IMR-90 (cell line): Measurements from ENCODE around the gene AIF1. TPM values are rescaled to one million over a fixed set of nuclear protein-coding genes. Genes with fewer than 3 reads are reported as not detected.

Source experiments
- ATAC-seq: fragments of 200-7000 bp; cut with Tn5 transposase; 2 replicates; pipeline ENCODE4 v1.9.1; 2020; ENCODE audit warnings: low read depth, mild to moderate bottlenecking, moderate library complexity
- BruUV-seq: library from RNA; stranded (reverse); fragments of 400-500 nt; replicated peaks from 2 replicates; lab custom pipeline; 2021; lab: Mats Ljungman, UMichigan
- CTCF ChIA-PET: fragments of 300-600 bp; formaldehyde crosslinking; extraction: SDS; loops from one replicate; lab custom pipeline; 2021; ENCODE audit warnings: antibody characterized with exemption; lab: Yijun Ruan, JAX
- POLR2A ChIA-PET: fragments of 300-600 bp; sonication (Branson Sonifier 250); formaldehyde crosslinking; loops from one replicate; lab custom pipeline; 2022; ENCODE audit warnings: antibody characterized with exemption; ENCODE audit not compliant: unreplicated experiment; lab: Charles Lee
- DNase-seq: peaks from one replicate; pipeline ENCODE4 v3.0.0; 2013
- H2AFZ ChIP-seq: replicated peaks from 2 replicates; pipeline ENCODE3; 2013; ENCODE audit warnings: low read length, mild to moderate bottlenecking; ENCODE audit not compliant: poor library complexity
- H2AK5ac ChIP-seq: 2 replicates; pipeline ENCODE4 v1.6.1; 2013; ENCODE audit warnings: low read depth, low read length, inconsistent platforms
- H2AK9ac ChIP-seq: replicated peaks from 2 replicates; pipeline ENCODE3; 2013; ENCODE audit warnings: mild to moderate bottlenecking, low read depth, low read length, moderate library complexity; ENCODE audit not compliant: poor library complexity
- H2BK120ac ChIP-seq: 2 replicates; pipeline ENCODE4 v1.6.1; 2013; ENCODE audit warnings: low read depth, low read length, inconsistent platforms
- H2BK15ac ChIP-seq: 3 replicates; pipeline ENCODE4 v1.6.1; 2013; ENCODE audit warnings: low read depth, low read length, inconsistent platforms
- H2BK20ac ChIP-seq: 2 replicates; pipeline ENCODE4 v1.6.1; 2013; ENCODE audit warnings: low read depth, mild to moderate bottlenecking, inconsistent platforms, low read length, moderate library complexity
- H2BK5ac ChIP-seq: 2 replicates; pipeline ENCODE4 v1.6.1; 2013; ENCODE audit warnings: mild to moderate bottlenecking, low read depth, low read length, inconsistent platforms; ENCODE audit not compliant: poor library complexity, severe bottlenecking
- H3K14ac ChIP-seq: replicated peaks from 2 replicates; pipeline ENCODE4 v1.6.1; 2013; ENCODE audit warnings: low read depth, low read length, inconsistent platforms
- H3K18ac ChIP-seq: 2 replicates; pipeline ENCODE4 v1.6.1; 2013; ENCODE audit warnings: low read depth, low read length, control low read depth
- H3K23ac ChIP-seq: 2 replicates; pipeline ENCODE4 v1.6.1; 2013; ENCODE audit warnings: low read depth, low read length, inconsistent platforms
- H3K27ac ChIP-seq: 2 replicates; pipeline ENCODE4 v1.5.1; 2013; ENCODE audit warnings: mild to moderate bottlenecking, control low read depth, low read length; ENCODE audit not compliant: insufficient read depth
- H3K27me3 ChIP-seq: 2 replicates; pipeline ENCODE4 v1.6.1; 2013; ENCODE audit warnings: low read length; ENCODE audit not compliant: control insufficient read depth, insufficient read depth
- H3K36me3 ChIP-seq: 2 replicates; pipeline ENCODE4 v1.6.1; 2013; ENCODE audit warnings: low read length, mixed read lengths; ENCODE audit not compliant: control insufficient read depth, insufficient read depth
- H3K4ac ChIP-seq: 2 replicates; pipeline ENCODE4 v1.6.1; 2013; ENCODE audit warnings: low read depth, low read length, inconsistent platforms
- H3K4me1 ChIP-seq: 2 replicates; pipeline ENCODE4 v1.6.1; 2013; ENCODE audit warnings: low read length, mixed read lengths; ENCODE audit not compliant: control insufficient read depth, insufficient read depth
- H3K4me2 ChIP-seq: 2 replicates; pipeline ENCODE4 v1.6.1; 2013; ENCODE audit warnings: low read depth, mild to moderate bottlenecking, control low read depth, low read length, moderate library complexity
- H3K4me3 ChIP-seq: 2 replicates; pipeline ENCODE4 v1.5.1; 2013; ENCODE audit warnings: low read depth, mild to moderate bottlenecking, control low read depth, low read length, moderate library complexity; ENCODE audit not compliant: insufficient read depth
- H3K56ac ChIP-seq: 2 replicates; pipeline ENCODE4 v1.6.1; 2013; ENCODE audit warnings: low read length, inconsistent platforms; ENCODE audit not compliant: insufficient read depth; ENCODE audit errors: extremely low read depth
- H3K79me1 ChIP-seq, 2 experiments: 2 replicates each; pipeline ENCODE4 v1.6.1; 2013; ENCODE audit warnings: low read length in 2 of 2, inconsistent platforms in 1 of 2, low read depth in 1 of 2
- H3K9ac ChIP-seq: 2 replicates; pipeline ENCODE4 v1.6.1; 2013; ENCODE audit warnings: low read depth, low read length, control low read depth
- H3K9me1 ChIP-seq: 2 replicates; pipeline ENCODE4 v1.6.1; 2013; ENCODE audit warnings: low read length, inconsistent platforms; ENCODE audit not compliant: insufficient read depth
- H3K9me3 ChIP-seq: 2 replicates; pipeline ENCODE4 v1.6.1; 2013; ENCODE audit warnings: low read length; ENCODE audit not compliant: control insufficient read depth, insufficient read depth
- H4K20me1 ChIP-seq: 2 replicates; pipeline ENCODE4 v1.6.1; 2013; ENCODE audit warnings: low read length, inconsistent platforms; ENCODE audit not compliant: insufficient read depth
- H4K5ac ChIP-seq: 2 replicates; pipeline ENCODE4 v1.6.1; 2013; ENCODE audit warnings: mild to moderate bottlenecking, low read depth, low read length, control low read depth
- H4K8ac ChIP-seq, 2 experiments: 2 replicates each; pipeline ENCODE4 v1.6.1; 2013; ENCODE audit warnings: low read depth in 2 of 2, low read length in 2 of 2, control low read depth in 1 of 2, inconsistent platforms in 1 of 2
- H4K91ac ChIP-seq: 2 replicates; pipeline ENCODE4 v1.6.1; 2013; ENCODE audit warnings: low read depth, low read length, inconsistent platforms; ENCODE audit not compliant: insufficient read depth
- FOS ChIP-seq: fragments of 150-350 bp; IDR thresholded peaks from 2 replicates; pipeline ENCODE4 v1.6.1; 2016; ENCODE audit warnings: low read depth, low read length
- MXI1 ChIP-seq: IDR thresholded peaks from 2 replicates; pipeline ENCODE4 v1.6.1; 2012; ENCODE audit warnings: low read depth, mild to moderate bottlenecking, low read length, moderate library complexity, borderline replicate concordance
- NFE2L2 ChIP-seq: fragments of 150-350 bp; IDR thresholded peaks from 2 replicates; pipeline ENCODE4 v1.6.1; 2016; ENCODE audit warnings: low read depth, mild to moderate bottlenecking, low read length
- POLR2A ChIP-seq: IDR thresholded peaks from 2 replicates; pipeline ENCODE4 v1.6.1; 2012; ENCODE audit warnings: mild to moderate bottlenecking, low read depth, low read length
- RAD21 ChIP-seq: IDR thresholded peaks from 2 replicates; pipeline ENCODE4 v1.6.1; 2012; ENCODE audit warnings: low read length, improper control_type of control experiment
- WGBS, 2 experiments: methylation state at CpG; one replicate each; pipeline versions ENCODE4 v1.1.5 to v1.1.7; 2013; ENCODE audit warnings: missing lambda C conversion rate in 2 of 2; ENCODE audit not compliant: insufficient read length in 1 of 2; ENCODE audit errors: extremely low coverage in 2 of 2; 5-methylcytosine and 5-hydroxymethylcytosine counted together
- dilution Hi-C: fragments of 300-500 bp; cut with HindIII; formaldehyde crosslinking; loops from one replicate; pipeline ENCODE4 v1.14.3; 2018; ENCODE audit warnings: low sequenced_read_pairs; ENCODE audit not compliant: unreplicated experiment
- in situ Hi-C: fragments of 300-500 bp; cut with MboI; formaldehyde crosslinking; loops from 3 replicates; pipeline ENCODE4 v1.14.3; 2019; ENCODE audit warnings: low sequenced_read_pairs, inconsistent platforms, mixed read lengths
- intact Hi-C: fragments of 100-400 bp; cut with micrococcal nuclease; formaldehyde crosslinking; loops from 2 replicates; pipeline ENCODE4 v1.10.0; 2022
- polyA plus RNA-seq, 3 experiments: library from polyadenylated mRNA; depleted of rRNA; stranded (reverse); fragments of >200 nt; gene quantifications; 2 replicates each; pipeline ENCODE4 v1.2.3, GENCODE V29; 2012; ENCODE audit warnings: low replicate concordance in 1 of 3
- total RNA-seq: library from RNA; depleted of rRNA; stranded (reverse); fragments of >200 nt; gene quantifications from 2 replicates; pipeline ENCODE4 v1.2.3, GENCODE V29; 2012
- TF ChIP-seq, protein P1 (sequence below): fragments of 150-350 bp; IDR thresholded peaks from 2 replicates; pipeline ENCODE4 v1.6.1; 2017; ENCODE audit warnings: mild to moderate bottlenecking, antibody characterized with exemption, low read length, low read depth
- TF ChIP-seq, protein P2 (sequence below): fragments of 150-350 bp; IDR thresholded peaks from 2 replicates; pipeline ENCODE4 v1.6.1; 2016; ENCODE audit warnings: low read depth, mild to moderate bottlenecking, low read length, moderate library complexity, borderline replicate concordance

Gene AIF1
- total and polyA plus RNA-seq, 2 of the 4 experiments (the other 2 are of a cell fraction), result not detected

DNA sequence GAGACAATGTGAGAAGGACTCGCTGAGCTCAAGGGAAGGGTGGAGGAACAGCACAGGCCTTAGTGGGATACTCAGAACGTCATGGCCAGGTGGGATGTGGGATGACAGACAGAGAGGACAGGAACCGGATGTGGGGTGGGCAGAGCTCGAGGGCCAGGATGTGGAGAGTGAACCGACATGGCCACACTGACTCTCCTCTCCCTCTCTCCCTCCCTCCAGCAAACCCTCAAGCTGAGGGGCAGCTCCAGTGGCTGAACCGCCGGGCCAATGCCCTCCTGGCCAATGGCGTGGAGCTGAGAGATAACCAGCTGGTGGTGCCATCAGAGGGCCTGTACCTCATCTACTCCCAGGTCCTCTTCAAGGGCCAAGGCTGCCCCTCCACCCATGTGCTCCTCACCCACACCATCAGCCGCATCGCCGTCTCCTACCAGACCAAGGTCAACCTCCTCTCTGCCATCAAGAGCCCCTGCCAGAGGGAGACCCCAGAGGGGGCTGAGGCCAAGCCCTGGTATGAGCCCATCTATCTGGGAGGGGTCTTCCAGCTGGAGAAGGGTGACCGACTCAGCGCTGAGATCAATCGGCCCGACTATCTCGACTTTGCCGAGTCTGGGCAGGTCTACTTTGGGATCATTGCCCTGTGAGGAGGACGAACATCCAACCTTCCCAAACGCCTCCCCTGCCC is 38.0 kb upstream of the AIF1 start:
- POLR2A ChIA-PET, result no interaction called here

More for the DNA sequence above, 38.0 kb upstream of the AIF1 start:
- Histone ChIP-seq H4K5ac (no peak overlapping the region), H3K27ac (no peak overlapping the region), H3K9me3 (no peaks in the 10 kb centered on the region), H4K8ac (no peak overlapping the region), H2AK9ac (no peak overlapping the region), H3K4me3 (no peak overlapping the region), H3K27me3 (peaks cover 28% of the 10 kb centered on the region), H2AK5ac (no peak overlapping the region), H2BK120ac (no peak overlapping the region), H4K91ac (no peak overlapping the region), H2BK15ac (no peak overlapping the region), H3K79me1 (no peaks in the 10 kb centered on the region), H3K36me3 (no peaks in the 10 kb centered on the region), H3K23ac (no peak overlapping the region), H2BK20ac (no peak overlapping the region), H2AFZ (no peak overlapping the region), H2BK5ac (no peak overlapping the region), H3K4ac (no peak overlapping the region), H3K4me2 (no peak overlapping the region), H3K9me1 (no peaks in the 10 kb centered on the region; the same call in 1 of the 2 replicates), H3K18ac (no peak overlapping the region), H3K9ac (no peak overlapping the region), H4K20me1 (no peaks in the 10 kb centered on the region), H3K14ac (no peak overlapping the region), H3K4me1 (peaks cover 4% of the 10 kb centered on the region; the same call in 1 of the 2 replicates), H3K56ac (no peak overlapping the region)
- ATAC-seq (no peak), DNase-seq (no peak)
- CTCF ChIA-PET, result interaction anchor here (1.1 to 1.2 kb wide), 2 partner anchors 26 to 31 kb away, joined by 3 read pairs; partner anchors contain the start of gene ATP6V1G2
- dilution Hi-C loops (no loop called here), intact Hi-C loops (no loop called here), in situ Hi-C loops (no loop called here)
- TF ChIP-seq POLR2A (no peak), MXI1 (no peak), FOS (no peak), RAD21 (no peak), NFE2L2 (no peak)
- TF ChIP-seq, protein P1, sequence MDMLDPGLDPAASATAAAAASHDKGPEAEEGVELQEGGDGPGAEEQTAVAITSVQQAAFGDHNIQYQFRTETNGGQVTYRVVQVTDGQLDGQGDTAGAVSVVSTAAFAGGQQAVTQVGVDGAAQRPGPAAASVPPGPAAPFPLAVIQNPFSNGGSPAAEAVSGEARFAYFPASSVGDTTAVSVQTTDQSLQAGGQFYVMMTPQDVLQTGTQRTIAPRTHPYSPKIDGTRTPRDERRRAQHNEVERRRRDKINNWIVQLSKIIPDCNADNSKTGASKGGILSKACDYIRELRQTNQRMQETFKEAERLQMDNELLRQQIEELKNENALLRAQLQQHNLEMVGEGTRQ, result no peak
- TF ChIP-seq, protein P2, sequence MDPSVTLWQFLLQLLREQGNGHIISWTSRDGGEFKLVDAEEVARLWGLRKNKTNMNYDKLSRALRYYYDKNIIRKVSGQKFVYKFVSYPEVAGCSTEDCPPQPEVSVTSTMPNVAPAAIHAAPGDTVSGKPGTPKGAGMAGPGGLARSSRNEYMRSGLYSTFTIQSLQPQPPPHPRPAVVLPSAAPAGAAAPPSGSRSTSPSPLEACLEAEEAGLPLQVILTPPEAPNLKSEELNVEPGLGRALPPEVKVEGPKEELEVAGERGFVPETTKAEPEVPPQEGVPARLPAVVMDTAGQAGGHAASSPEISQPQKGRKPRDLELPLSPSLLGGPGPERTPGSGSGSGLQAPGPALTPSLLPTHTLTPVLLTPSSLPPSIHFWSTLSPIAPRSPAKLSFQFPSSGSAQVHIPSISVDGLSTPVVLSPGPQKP, result no peak
- WGBS, 2 experiments, result 71% methylated on average over 6 of the region's 19 CpGs; no CpG with 5 or more reads in 1 of the 2 experiments
- BruUV-seq, result no TSS peak
